ENCODE results near the gene LAMA2. TPM values are rescaled to one million over a fixed set of nuclear protein-coding genes. Genes with fewer than 3 reads are reported as not detected.

LAMA2 gene
- total and polyA plus RNA-seq, 2 donors (not counting 3 experiments of a cell fraction or from before 2014, with no cell fraction given): 0.51 to 0.75 TPM

DNA sequence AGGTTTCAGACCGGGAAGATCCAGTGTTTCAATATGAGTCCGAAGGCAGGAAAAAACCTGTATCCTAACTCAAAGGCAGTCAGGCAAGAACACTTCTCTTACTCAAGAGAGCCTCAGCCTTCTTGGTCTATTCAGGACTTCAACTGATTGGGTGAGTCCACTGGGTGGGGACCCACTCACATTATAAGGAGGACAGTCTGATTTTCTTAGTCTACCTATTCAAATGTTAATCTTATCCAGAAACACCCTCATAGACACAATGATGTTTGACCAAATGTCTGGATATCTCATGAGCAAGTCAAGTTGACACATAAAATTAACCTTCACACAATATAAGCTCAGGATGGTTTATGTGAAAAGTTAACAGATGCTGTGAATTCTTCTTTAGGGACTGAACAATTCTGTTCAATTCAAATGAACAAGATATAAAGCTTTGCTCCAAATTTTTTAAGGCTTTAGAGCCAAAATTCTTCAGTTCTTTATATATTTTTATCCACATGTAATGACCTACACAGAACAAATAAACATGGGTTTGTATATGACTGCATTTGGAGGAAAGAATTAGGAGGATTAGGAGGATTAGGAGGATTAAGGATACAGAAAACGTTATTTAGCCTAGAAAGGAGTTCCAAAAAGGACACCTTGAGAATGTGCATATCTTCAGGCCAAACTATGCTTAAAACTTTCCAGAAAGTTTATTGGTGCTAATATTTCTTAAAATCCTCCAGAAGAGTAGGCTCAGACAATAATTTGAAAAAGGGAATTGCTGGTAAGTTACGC lies 35.3 kb upstream of the LAMA2 start:
- Histone ChIP-seq H3K9ac (replicated peaks; ENCODE audit: extremely low read depth, insufficient read depth, low read length) (no peak overlapping the region), H4K20me1 (replicated peaks; ENCODE audit: control insufficient read depth, extremely low read depth, insufficient read depth, low read length) (no peaks in the 10 kb centered on the region), H3K4me2 (ENCODE audit: insufficient read depth, low read length) (no peak overlapping the region), H3K27ac (ENCODE audit: insufficient read depth, low read depth, low read length) (no peak overlapping the region), H3K4me3 (replicated peaks in 1 of 3; ENCODE audit: insufficient read depth in 1 of 3, low read depth in 1 of 3, low read length in 3 of 3) (no peak overlapping the region), H3K27me3 (ENCODE audit: control insufficient read depth in 2 of 2, insufficient read depth in 2 of 2, low read length in 2 of 2) (no peaks in the 10 kb centered on the region), H3K9me1 (replicated peaks; ENCODE audit: control insufficient read depth, extremely low read depth, insufficient read depth, low read length) (no peaks in the 10 kb centered on the region), H3K79me2 (ENCODE audit: control insufficient read depth, insufficient read depth, low read length) (no peaks in the 10 kb centered on the region), H3K4me1 (ENCODE audit: control insufficient read depth, extremely low read depth, insufficient read depth, low read length) (no peaks in the 10 kb centered on the region), H3K9me3 (replicated peaks; ENCODE audit: control insufficient read depth, insufficient read depth, low read length) (no peaks in the 10 kb centered on the region), H3K36me3 (ENCODE audit: control insufficient read depth in 2 of 2, extremely low read depth in 1 of 2, insufficient read depth in 2 of 2, low read length in 2 of 2) (no peaks in the 10 kb centered on the region), H2AFZ (ENCODE audit: low read depth, low read length) (no peak overlapping the region)
- BruUV-seq (replicated peaks): no TSS peak
- no peak for FAIRE-seq
- POLR2A ChIA-PET: no interaction called here
- intact Hi-C loops (cut with micrococcal nuclease): no loop called here
- TF ChIP-seq, protein P1, sequence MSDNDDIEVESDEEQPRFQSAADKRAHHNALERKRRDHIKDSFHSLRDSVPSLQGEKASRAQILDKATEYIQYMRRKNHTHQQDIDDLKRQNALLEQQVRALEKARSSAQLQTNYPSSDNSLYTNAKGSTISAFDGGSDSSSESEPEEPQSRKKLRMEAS (IDR thresholded peaks at IDR 0.05; ENCODE audit: insufficient read depth, insufficient read length): no peak
- TF ChIP-seq FOS (IDR thresholded peaks at IDR 0.05; ENCODE audit: borderline replicate concordance, insufficient read depth, low read length): no peak
- no peak for TF ChIP-seq JUN (IDR thresholded peaks at IDR 0.05; ENCODE audit: borderline replicate concordance, insufficient read depth, insufficient read length, low read depth)
- no peak for TF ChIP-seq EZH2 (IDR thresholded peaks at IDR 0.05; ENCODE audit: borderline replicate concordance, low read depth, low read length, severe bottlenecking)
- TF ChIP-seq MYC (IDR thresholded peaks at IDR 0.05; ENCODE audit: low read depth, low read length): no peak
- no peak for TF ChIP-seq POLR2A (IDR thresholded peaks at IDR 0.05; ENCODE audit: low read depth, low read length)
- TF ChIP-seq, protein P2, sequence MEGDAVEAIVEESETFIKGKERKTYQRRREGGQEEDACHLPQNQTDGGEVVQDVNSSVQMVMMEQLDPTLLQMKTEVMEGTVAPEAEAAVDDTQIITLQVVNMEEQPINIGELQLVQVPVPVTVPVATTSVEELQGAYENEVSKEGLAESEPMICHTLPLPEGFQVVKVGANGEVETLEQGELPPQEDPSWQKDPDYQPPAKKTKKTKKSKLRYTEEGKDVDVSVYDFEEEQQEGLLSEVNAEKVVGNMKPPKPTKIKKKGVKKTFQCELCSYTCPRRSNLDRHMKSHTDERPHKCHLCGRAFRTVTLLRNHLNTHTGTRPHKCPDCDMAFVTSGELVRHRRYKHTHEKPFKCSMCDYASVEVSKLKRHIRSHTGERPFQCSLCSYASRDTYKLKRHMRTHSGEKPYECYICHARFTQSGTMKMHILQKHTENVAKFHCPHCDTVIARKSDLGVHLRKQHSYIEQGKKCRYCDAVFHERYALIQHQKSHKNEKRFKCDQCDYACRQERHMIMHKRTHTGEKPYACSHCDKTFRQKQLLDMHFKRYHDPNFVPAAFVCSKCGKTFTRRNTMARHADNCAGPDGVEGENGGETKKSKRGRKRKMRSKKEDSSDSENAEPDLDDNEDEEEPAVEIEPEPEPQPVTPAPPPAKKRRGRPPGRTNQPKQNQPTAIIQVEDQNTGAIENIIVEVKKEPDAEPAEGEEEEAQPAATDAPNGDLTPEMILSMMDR (IDR thresholded peaks at IDR 0.05; ENCODE audit: extremely low read depth in 1 of 2, insufficient read depth in 1 of 2, low read depth in 1 of 2, low read length in 2 of 2): no peak
- no peak for TF ChIP-seq GATA2 (IDR thresholded peaks at IDR 0.05; ENCODE audit: insufficient read depth, insufficient read length, low read depth, low read length)
- TF ChIP-seq POLR2AphosphoS5 (IDR thresholded peaks at IDR 0.05; ENCODE audit: insufficient read depth, low read depth, low read length): no peak
- dilution Hi-C loops (cut with MboI; ENCODE audit: extremely low pct_ligation_motif_present, low sequenced_read_pairs): no loop called here
- CTCF ChIA-PET: no interaction called here
- DNase-seq (ENCODE audit: low read depth, low spot score): no peak

Measured in endothelial cell of umbilical vein (primary cell).